ENCODE measurements around the gene ACTR2. TPM values are rescaled to one million over a fixed set of nuclear protein-coding genes. Genes with fewer than 3 reads are reported as not detected.
"Not testable (repeated sequence)": the region's sequence is repeated elsewhere in the genome, so short reads cannot be mapped to it uniquely, and the experiment has no call there.

ACTR2 gene
- total RNA-seq, 2 donors from 2014 or later, result 75.9 to 131 TPM

- no peak for DNase-seq (ENCODE audit: low spot score)
- H3K4me3 ChIP-seq, result no peak overlapping the region
- H3K9me3 ChIP-seq, result no peaks in the 10 kb centered on the region
- peaks cover 20% of the 10 kb centered on the region for H3K36me3 ChIP-seq
- peaks cover 8 to 13% of the 10 kb centered on the region in 2 donors for H3K4me1 ChIP-seq (ENCODE audit: control insufficient read depth in 1 of 2, low read depth in 2 of 2)
- no peaks in the 10 kb centered on the region for H3K27me3 ChIP-seq (replicated peaks; ENCODE audit: insufficient read depth)
- no peak for ATAC-seq (ENCODE audit: insufficient number of reproducible peaks, low FRiP score, low read depth)
- no peak overlapping the region for H3K27ac ChIP-seq
- TF ChIP-seq, protein P1, sequence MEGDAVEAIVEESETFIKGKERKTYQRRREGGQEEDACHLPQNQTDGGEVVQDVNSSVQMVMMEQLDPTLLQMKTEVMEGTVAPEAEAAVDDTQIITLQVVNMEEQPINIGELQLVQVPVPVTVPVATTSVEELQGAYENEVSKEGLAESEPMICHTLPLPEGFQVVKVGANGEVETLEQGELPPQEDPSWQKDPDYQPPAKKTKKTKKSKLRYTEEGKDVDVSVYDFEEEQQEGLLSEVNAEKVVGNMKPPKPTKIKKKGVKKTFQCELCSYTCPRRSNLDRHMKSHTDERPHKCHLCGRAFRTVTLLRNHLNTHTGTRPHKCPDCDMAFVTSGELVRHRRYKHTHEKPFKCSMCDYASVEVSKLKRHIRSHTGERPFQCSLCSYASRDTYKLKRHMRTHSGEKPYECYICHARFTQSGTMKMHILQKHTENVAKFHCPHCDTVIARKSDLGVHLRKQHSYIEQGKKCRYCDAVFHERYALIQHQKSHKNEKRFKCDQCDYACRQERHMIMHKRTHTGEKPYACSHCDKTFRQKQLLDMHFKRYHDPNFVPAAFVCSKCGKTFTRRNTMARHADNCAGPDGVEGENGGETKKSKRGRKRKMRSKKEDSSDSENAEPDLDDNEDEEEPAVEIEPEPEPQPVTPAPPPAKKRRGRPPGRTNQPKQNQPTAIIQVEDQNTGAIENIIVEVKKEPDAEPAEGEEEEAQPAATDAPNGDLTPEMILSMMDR (IDR thresholded peaks at IDR 0.05), result no peak
Measured at GRCh38 chr2:65311596-65311995, 84.0 kb downstream of the ACTR2 start.

DNA sequence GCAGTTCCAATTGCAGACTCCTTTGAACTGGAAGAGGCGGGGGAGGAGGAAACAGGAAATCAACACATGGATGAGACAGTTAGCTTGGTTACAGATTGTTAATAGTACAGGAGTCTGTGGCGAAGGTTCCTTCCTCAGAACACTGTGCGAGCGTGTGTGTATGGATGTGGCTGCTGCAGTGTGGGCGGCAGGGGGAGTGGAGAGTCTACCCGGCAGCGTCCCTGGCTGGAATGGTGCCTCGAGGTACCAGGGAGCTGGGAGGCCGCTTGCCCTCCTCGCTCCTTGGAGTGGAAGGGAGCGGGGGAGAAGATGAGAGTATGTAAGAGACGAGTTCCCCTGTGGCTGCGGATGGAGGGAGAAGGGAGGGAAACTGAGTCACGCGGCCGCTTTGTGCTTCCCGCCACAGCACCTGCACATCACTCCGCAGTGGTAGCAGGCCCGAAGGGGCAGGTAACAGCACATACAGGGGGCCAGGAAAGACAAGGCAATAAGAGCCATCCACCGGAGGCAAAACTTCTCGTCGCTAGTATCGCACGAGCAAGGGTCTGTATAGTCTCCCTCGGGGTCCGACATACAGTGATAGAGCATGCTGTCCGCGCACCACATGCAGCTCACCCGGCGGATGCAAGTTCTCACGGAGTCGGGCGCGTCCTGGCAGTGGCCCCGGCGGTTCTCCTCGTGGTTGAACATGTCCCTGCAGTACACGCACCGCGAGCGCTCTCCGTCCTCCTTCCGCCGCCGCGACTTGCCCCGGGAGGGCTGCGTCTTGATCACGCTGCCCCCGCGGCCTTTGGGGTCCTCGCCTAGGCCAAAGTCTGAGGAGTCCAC lies 85.7 kb downstream of the ACTR2 start:
- ATAC-seq (ENCODE audit: insufficient number of reproducible peaks, low FRiP score, low read depth), result no peak
- Histone ChIP-seq H3K36me3 (peaks cover 20% of the 10 kb centered on the region), H3K9me3 (no peaks in the 10 kb centered on the region)

GRCh38 chr2:65313954-65314256 lies 86.3 kb downstream of the ACTR2 start:
- DNase-seq (ENCODE audit: low spot score) (no peak), ATAC-seq (ENCODE audit: insufficient number of reproducible peaks, low FRiP score, low read depth) (no peak)
- Histone ChIP-seq H3K9me3 (no peaks in the 10 kb centered on the region), H3K27ac (no peak overlapping the region), H3K4me3 (no peak overlapping the region), H3K4me1 (ENCODE audit: control insufficient read depth in 1 of 2, low read depth in 2 of 2) (peaks cover 11 to 17% of the 10 kb centered on the region in 2 donors), H3K27me3 (replicated peaks; ENCODE audit: insufficient read depth) (no peaks in the 10 kb centered on the region), H3K36me3 (peaks cover 20% of the 10 kb centered on the region)
- TF ChIP-seq, protein P1 (IDR thresholded peaks at IDR 0.05), result no peak

More for the DNA sequence above, 85.7 kb downstream of the ACTR2 start:
- Histone ChIP-seq H3K27ac (no peak overlapping the region), H3K4me1 (ENCODE audit: control insufficient read depth in 1 of 2, low read depth in 2 of 2) (peaks cover 11 to 17% of the 10 kb centered on the region in 2 donors), H3K27me3 (replicated peaks; ENCODE audit: insufficient read depth) (no peaks in the 10 kb centered on the region), H3K4me3 (no peak overlapping the region)
- TF ChIP-seq, protein P1 (IDR thresholded peaks at IDR 0.05), result no peak
- no peak for DNase-seq (ENCODE audit: low spot score)

DNA sequence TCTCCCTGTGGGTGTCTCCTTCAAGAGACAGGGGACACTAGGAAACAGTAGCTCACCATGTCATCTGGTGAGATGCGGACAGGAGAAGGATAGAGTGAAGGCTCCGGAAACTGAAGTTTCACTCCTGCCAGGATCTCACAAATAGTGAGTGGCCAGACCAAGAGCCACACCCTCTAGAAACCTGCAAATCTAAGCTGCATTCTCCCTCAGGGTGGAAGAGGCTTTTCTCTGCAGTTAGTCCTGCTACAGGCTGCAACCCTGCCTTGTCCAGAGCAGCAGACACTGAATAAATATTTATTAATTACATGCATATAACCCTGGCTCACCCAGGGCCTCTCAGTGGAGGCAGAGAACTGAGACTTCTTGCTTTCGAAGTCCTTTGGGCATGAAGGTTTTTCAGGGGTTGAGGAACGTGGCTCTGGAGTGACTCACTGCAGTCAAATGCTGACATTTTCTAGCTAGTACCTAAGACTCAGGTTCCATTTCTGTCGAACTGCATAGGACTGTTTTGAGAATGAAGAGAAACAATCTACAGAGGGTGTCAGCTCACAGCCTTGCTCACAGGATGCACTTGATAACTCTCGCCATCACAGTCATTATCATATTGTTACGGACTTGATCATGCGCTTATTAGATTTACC lies 87.3 kb downstream of the ACTR2 start:
- TF ChIP-seq, protein P1 (IDR thresholded peaks at IDR 0.05), result no peak
- H3K9me3 ChIP-seq, result no peaks in the 10 kb centered on the region
- H3K4me3 ChIP-seq, result no peak overlapping the region
- no peak for DNase-seq (ENCODE audit: low spot score)
- peak overlapping the region in 1 of 2 donors; percentile 91 for H3K27ac ChIP-seq
- no peak for ATAC-seq (ENCODE audit: insufficient number of reproducible peaks, low FRiP score, low read depth)
- H3K4me1 ChIP-seq (ENCODE audit: control insufficient read depth in 1 of 2, low read depth in 2 of 2), result peaks cover 11 to 17% of the 10 kb centered on the region in 2 donors
- peaks cover 20% of the 10 kb centered on the region for H3K36me3 ChIP-seq
- no peaks in the 10 kb centered on the region for H3K27me3 ChIP-seq (replicated peaks; ENCODE audit: insufficient read depth)

DNA sequence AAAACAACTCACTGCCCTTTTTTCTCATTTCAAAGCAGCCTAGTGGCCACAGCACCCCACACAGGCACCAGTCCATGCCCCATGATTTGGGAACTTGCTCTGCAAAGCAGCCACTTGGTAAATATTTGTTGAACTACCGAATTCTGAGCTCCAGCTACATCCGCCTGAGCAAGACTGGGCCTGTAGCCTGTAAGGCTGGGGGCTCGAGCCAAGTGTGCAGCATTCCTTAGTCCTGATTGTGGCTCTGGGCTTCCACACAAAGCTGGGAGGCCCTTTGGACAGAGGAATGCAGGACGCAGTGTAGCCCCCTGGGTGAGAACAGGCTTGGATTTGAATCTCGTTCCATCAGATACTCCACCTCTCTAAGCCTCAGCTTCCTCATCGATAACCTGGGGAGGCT lies 88.4 kb downstream of the ACTR2 start:
- H3K27ac ChIP-seq, result peak overlapping the region; percentile 78 to 91
- H3K4me1 ChIP-seq (ENCODE audit: control insufficient read depth in 1 of 2, low read depth in 2 of 2), result peaks cover 11 to 17% of the 10 kb centered on the region in 2 donors

DNA sequence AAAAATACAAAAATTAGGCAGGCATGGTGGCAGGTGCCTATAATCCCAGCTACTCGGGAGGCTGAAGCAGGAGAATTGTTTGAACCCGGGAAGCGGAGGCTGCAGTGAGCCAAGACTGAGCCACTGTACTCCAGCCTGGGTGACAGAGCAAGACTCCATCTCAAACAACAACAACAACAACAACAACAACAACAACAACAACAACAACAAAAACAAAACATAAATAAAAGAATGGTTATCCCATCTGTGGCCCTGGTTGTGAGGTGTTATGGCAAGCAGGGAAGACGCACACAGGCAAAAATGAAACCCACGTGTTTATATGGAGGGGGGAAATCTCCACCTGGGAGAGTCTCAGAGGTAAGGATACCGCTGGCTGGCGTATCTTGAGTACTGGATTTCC lies 89.7 kb downstream of the ACTR2 start:
- DNase-seq (ENCODE audit: low spot score); ATAC-seq (ENCODE audit: insufficient number of reproducible peaks, low FRiP score, low read depth); H3K4me3 ChIP-seq; H3K27me3 ChIP-seq (replicated peaks; ENCODE audit: insufficient read depth); H3K9me3 ChIP-seq: not testable (repeated sequence)
- Histone ChIP-seq H3K4me1 (ENCODE audit: control insufficient read depth in 1 of 2, low read depth in 2 of 2) (peaks cover 11 to 17% of the 10 kb centered on the region in 2 donors), H3K27ac (peak overlapping the region in 1 of 2 donors; percentile 91), H3K36me3 (peaks cover 14% of the 10 kb centered on the region)

More for the DNA sequence above, 88.4 kb downstream of the ACTR2 start:
- TF ChIP-seq, protein P1 (IDR thresholded peaks at IDR 0.05), result no peak
- Histone ChIP-seq H3K4me3 (no peak overlapping the region), H3K27me3 (replicated peaks; ENCODE audit: insufficient read depth) (no peaks in the 10 kb centered on the region), H3K9me3 (no peaks in the 10 kb centered on the region), H3K36me3 (peaks cover 20% of the 10 kb centered on the region)
- peak; percentile 47 for ATAC-seq (ENCODE audit: insufficient number of reproducible peaks, low FRiP score, low read depth)
- peak; percentile 46 for DNase-seq (ENCODE audit: low spot score)
